PC-9 (cell line): ENCODE measurements around the gene LMNTD2.

Experiments
- EZH2 ChIP-seq: fragments of 200-600 bp; sonication (generic); IDR thresholded peaks from 2 replicates; pipeline ENCODE4 v1.8.0; 2017; ENCODE audit warnings: antibody characterized with exemption, low read depth
- TF ChIP-seq, protein P1 (sequence below): fragments of 200-600 bp; sonication (generic); conservative IDR thresholded peaks from 2 replicates; pipeline ENCODE4 v1.6.1; 2017; ENCODE audit warnings: mixed run types, antibody characterized with exemption, mild to moderate bottlenecking, moderate library complexity

DNA sequence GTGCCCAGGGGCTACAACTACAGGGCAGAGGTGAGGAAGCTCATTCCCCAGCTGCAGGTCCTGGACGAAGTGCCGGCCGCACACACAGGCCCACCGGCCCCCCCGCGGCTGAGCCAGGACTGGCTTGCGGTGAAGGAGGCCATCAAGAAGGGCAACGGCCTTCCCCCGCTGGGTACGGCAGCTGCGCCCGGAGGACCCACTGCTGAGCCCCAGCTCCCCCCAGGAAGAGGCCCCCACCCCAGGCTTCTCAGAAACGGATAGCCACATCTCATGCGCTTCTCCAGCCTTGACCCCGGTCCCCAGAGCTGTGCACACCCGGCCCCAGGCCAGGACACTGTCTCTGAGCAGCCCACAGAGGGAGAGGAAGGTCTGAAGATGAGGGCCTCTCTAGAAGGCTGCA, 9.4 kb downstream of the LMNTD2 start:
- no peak for TF ChIP-seq EZH2
- TF ChIP-seq, protein P1, sequence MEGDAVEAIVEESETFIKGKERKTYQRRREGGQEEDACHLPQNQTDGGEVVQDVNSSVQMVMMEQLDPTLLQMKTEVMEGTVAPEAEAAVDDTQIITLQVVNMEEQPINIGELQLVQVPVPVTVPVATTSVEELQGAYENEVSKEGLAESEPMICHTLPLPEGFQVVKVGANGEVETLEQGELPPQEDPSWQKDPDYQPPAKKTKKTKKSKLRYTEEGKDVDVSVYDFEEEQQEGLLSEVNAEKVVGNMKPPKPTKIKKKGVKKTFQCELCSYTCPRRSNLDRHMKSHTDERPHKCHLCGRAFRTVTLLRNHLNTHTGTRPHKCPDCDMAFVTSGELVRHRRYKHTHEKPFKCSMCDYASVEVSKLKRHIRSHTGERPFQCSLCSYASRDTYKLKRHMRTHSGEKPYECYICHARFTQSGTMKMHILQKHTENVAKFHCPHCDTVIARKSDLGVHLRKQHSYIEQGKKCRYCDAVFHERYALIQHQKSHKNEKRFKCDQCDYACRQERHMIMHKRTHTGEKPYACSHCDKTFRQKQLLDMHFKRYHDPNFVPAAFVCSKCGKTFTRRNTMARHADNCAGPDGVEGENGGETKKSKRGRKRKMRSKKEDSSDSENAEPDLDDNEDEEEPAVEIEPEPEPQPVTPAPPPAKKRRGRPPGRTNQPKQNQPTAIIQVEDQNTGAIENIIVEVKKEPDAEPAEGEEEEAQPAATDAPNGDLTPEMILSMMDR: no peak
